Skeletal muscle tissue (tissue), 5 donors: Measurements from ENCODE around the gene KCND3. TPM values are rescaled to one million over a fixed set of nuclear protein-coding genes. Genes with fewer than 3 reads are reported as not detected.

Experiments
- H3K27ac ChIP-seq: one replicate; pipeline ENCODE4 v1.7.0; 2013; ENCODE audit warnings: mild to moderate bottlenecking, low read depth, low read length, inconsistent platforms
- H3K27me3 ChIP-seq, 3 donors: one replicate each; pipeline ENCODE4 v1.7.0; 2013; ENCODE audit warnings: low read length in 3 of 3; ENCODE audit not compliant: control insufficient read depth in 3 of 3, insufficient read depth in 3 of 3
- H3K36me3 ChIP-seq, 3 donors: one replicate each; pipeline ENCODE4 v1.7.0; 2013; ENCODE audit warnings: low read length in 3 of 3; ENCODE audit not compliant: control insufficient read depth in 3 of 3, insufficient read depth in 3 of 3
- H3K4me1 ChIP-seq, 3 donors: one replicate each; pipeline ENCODE4 v1.7.0; 2013; ENCODE audit warnings: low read length in 3 of 3, mild to moderate bottlenecking in 3 of 3; ENCODE audit not compliant: control insufficient read depth in 3 of 3, insufficient read depth in 3 of 3
- H3K4me3 ChIP-seq, 3 donors: one replicate each; pipeline ENCODE4 v1.7.0; 2013; ENCODE audit warnings: low read length in 3 of 3
- H3K9ac ChIP-seq, 3 donors: one replicate each; pipeline ENCODE4 v1.7.0; 2013; ENCODE audit warnings: low read length in 3 of 3, mild to moderate bottlenecking in 3 of 3, moderate library complexity in 2 of 3, low read depth in 1 of 3
- H3K9me3 ChIP-seq, 3 donors: one replicate each; pipeline ENCODE4 v1.7.0; 2013; ENCODE audit warnings: low read length in 3 of 3; ENCODE audit not compliant: control insufficient read depth in 3 of 3
- small RNA-seq: library from RNA; depleted of rRNA; stranded (forward); fragments of <200 nt; gene quantifications from one replicate; pipeline ENCODE3, GENCODE V24; 2014
- total RNA-seq: library from RNA; depleted of rRNA; stranded (reverse); fragments of >200 nt; gene quantifications from one replicate; pipeline ENCODE4 v1.2.3, GENCODE V29; 2014
- donor health status: Osteomylitis.

Gene KCND3
- total RNA-seq, 1 donor from 2014 or later, result 1.0 TPM

DNA sequence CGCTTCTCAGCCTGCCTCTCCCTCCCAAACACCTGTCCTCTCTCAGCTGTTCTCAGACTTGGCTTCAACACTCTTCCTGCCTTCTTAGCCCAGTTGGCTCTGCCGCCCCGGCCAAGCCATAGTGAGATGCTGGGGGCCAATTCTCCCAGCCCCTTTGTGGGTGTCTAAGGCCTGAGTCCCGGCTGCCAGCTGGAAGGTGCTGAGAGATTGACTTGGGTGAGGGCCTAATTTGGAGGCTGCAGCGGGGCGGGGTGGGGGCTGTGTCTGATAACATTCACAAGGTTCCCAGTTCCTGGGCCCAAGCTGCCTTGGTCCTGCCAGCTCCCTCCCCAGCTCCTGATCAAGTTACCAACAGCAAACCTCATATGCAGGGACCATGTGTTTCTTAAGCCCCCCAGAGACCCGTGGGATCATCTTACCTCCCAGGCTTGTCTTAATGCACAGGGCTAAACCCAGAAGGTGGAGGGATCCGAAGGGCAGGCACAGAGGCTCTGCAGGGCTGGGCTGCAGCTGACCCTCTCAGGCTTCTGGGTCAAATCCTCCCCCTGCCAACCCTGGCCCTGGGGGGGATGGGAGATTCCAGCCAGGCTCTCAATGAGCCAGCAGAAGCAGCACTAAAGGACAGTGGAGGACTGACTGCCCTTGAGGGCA, 260.1 kb downstream of the KCND3 start:
- H3K27ac ChIP-seq, result peak overlapping the region; percentile 62
- no peaks in the 10 kb centered on the region for H3K9me3 ChIP-seq
- H3K27me3 ChIP-seq, result no peaks in the 10 kb centered on the region
- H3K36me3 ChIP-seq, result peaks cover 0 to 7% (median 0%) of the 10 kb centered on the region in 3 donors
- H3K4me3 ChIP-seq, result peak overlapping the region in 2 of 3 donors; percentile 6 to 35
- peak overlapping the region; percentile 26 to 77 (median 60) for H3K9ac ChIP-seq
- H3K4me1 ChIP-seq, result peaks cover 80 to 97% (median 94%) of the 10 kb centered on the region in 3 donors

DNA sequence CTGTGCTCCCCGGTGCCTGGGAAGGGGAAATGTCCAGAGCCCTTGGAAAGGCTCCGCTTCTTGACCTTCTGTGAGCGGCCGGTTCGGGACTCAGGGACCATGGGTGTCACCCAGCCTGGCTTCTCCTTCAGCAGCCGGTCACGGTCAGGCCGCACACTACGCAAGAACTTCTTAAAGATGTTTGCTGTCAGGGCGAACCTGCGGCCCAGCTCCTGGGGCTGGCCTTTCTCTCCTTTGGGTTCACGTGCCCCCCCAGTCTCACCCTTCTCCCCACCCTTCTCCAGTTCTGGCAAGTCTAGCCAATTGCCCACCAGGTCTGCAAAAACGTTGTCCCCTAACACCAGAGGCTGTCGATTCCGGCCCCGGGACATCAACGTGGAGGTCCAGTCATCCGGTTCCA, 262.4 kb downstream of the KCND3 start:
- no peak overlapping the region for H3K4me3 ChIP-seq
- H3K9me3 ChIP-seq, result no peaks in the 10 kb centered on the region
- H3K27ac ChIP-seq, result no peak overlapping the region
- H3K27me3 ChIP-seq, result no peaks in the 10 kb centered on the region
- H3K36me3 ChIP-seq, result peaks cover 0 to 7% (median 0%) of the 10 kb centered on the region in 3 donors
- H3K4me1 ChIP-seq, result peaks cover 72 to 97% (median 78%) of the 10 kb centered on the region in 3 donors
- no peak overlapping the region for H3K9ac ChIP-seq

DNA sequence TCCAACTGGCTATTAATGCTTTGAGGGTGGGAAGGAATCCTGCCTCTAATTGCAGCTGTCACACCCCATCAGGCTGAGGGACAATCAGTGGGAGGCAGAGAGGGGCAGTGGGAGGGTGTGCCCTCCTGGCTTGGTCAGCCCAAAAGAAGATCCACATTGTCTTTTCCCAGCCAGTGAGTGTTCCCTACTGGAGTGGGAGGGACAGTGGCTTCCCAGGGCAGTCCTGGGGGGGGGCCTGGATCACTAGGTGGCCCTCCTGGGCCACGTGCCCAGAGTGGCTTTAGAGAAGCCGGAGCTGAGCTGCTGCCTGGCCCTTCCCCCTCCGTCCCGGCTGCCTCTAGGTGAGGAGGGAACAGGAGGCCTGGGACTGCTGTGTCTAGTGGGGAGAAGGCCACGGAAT, 264.3 kb downstream of the KCND3 start:
- no peaks in the 10 kb centered on the region for H3K27me3 ChIP-seq
- H3K36me3 ChIP-seq, result peaks cover 0 to 7% (median 0%) of the 10 kb centered on the region in 3 donors
- H3K27ac ChIP-seq, result peak overlapping the region; percentile 33
- H3K4me1 ChIP-seq, result peaks cover 77 to 97% (median 78%) of the 10 kb centered on the region in 3 donors
- H3K9me3 ChIP-seq, result no peaks in the 10 kb centered on the region
- peak overlapping the region; percentile 12 to 65 (median 33) for H3K9ac ChIP-seq
- H3K4me3 ChIP-seq, result no peak overlapping the region

DNA sequence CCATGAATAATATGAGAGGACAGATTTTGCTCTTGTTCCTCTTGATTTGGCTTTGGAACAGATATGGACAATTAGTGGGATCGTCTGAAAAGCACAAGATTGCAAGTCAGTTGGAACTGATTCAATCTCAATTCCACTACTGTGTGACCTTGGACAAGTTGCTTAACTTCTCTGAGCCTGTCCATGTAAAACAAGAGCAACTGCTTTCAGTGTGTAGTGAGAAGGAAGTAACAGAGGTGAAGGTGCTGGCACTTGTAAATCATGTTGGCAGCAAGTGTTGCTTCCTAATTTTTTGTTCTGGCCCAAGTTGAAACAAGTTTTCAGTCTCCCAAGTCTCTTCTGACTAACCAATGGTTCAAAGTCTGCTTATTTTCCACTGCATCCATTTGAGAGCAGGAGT, 265.6 kb downstream of the KCND3 start:
- Histone ChIP-seq H3K4me1 (peaks cover 77 to 97% (median 78%) of the 10 kb centered on the region in 3 donors), H3K27me3 (no peaks in the 10 kb centered on the region), H3K4me3 (no peak overlapping the region), H3K9ac (peak overlapping the region in 1 of 3 donors; percentile 21), H3K36me3 (peaks cover 0 to 7% (median 0%) of the 10 kb centered on the region in 3 donors), H3K9me3 (no peaks in the 10 kb centered on the region), H3K27ac (no peak overlapping the region)

DNA sequence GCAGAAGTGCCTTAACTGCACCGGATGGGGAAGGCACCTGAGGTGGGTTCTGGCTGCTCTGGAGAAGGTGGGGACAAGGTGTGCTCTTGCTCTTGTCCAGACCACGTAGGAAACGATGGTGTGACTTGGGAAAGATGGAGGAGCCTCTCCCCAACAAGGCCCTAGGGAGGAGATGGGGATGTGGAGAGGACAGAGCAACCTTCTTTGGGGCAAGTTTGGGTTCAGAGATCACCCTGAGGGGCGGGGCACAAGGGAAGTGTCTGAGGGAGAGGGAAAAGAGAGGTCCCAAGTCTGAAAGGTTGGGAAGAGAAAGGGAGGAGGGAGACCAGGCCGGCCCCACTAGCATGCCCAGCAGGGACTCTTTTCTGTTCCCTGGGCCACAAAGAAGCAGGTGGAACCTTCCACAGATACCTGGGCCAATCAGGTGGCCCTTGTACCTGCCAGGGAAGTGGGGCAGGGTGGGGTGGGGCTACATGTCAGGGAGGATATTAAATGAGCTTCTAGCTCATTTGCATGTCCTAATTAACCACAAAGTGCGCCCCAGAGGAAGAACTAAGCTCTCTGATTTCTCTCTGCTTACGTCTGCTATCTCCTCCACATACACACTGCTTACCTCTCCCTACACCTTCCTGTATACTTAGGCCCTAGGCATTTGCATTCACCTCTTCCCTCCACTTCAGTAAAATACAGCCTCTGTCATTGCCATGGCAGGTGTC, 266.2 kb downstream of the KCND3 start:
- Histone ChIP-seq H3K4me3 (no peak overlapping the region), H3K9ac (peak overlapping the region in 1 of 3 donors; percentile 21), H3K27me3 (no peaks in the 10 kb centered on the region), H3K4me1 (peaks cover 72 to 93% (median 73%) of the 10 kb centered on the region in 3 donors), H3K36me3 (peaks cover 0 to 7% (median 0%) of the 10 kb centered on the region in 3 donors), H3K27ac (no peak overlapping the region), H3K9me3 (no peaks in the 10 kb centered on the region)

DNA sequence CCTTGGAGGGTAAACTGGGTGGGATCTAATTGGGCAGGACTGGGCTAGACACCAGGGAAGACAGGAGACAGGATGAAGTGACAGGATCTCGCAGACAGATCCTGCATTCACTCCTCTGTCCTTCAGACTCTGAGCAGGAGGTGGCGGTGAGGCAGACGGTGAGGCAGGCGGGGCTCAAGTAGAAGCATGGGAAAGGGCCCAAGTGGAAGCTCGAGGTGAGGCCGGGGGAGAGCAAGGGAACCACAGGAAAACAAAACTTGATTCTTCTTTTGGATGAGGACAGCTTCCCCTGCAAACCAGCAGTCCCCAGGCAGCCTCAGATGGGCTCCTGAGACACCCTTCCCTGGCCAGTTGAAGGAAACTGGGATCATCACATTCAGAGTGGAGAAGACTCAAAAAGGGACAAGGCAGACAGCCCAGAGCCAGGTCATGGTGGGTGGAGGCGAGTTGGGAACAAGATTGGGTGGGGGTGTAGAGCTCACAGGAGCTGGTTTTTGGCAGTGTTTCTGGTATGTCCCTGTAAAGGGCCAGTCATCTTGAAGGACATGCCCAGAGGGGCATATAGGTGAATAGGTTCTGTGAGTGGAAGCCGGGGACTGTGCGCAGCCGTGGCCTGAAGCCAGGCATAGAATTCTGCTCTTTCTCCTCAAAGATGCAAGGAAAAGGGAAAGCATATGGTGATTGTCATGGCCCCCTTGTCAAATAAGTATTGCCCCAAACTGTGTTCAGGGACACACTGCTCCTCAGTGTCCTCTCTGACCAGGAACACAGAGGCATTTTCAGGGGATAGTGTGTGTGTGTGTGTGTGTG, 268.3 kb downstream of the KCND3 start:
- Histone ChIP-seq H3K36me3 (no peaks in the 10 kb centered on the region), H3K27me3 (no peaks in the 10 kb centered on the region), H3K4me3 (peak overlapping the region in 1 of 3 donors; percentile 31), H3K9me3 (no peaks in the 10 kb centered on the region), H3K9ac (peak overlapping the region in 1 of 3 donors; percentile 65), H3K4me1 (peaks cover 53 to 72% (median 55%) of the 10 kb centered on the region in 3 donors), H3K27ac (peak overlapping the region; percentile 69)

Small RNAs within 50 kb of the gene (small RNA-seq; reads per million reads assigned to genes)
- 0.21 reads per million for gene INKA2

Other genes with a start within 250 kb of the KCND3 start
- gene DDX20, start 233.8 kb downstream of the KCND3 start, total RNA-seq, result 12.0 TPM